HG03095 (cell line): Measurements from ENCODE around the gene ANKRD33.

Experiments
- ATAC-seq: cut with Tn5 transposase; IDR thresholded peaks from one replicate; pipeline ENCODE4 v1.9.1; 2021; ENCODE audit warnings: moderate library complexity; ENCODE audit not compliant: unreplicated experiment

ANKRD33 gene

GRCh38 chr12:51855586-51856428 is 32.1 kb upstream of the ANKRD33 start:
- no peak for ATAC-seq

GRCh38 chr12:51860986-51861385 is 26.9 kb upstream of the ANKRD33 start:
- no peak for ATAC-seq

DNA sequence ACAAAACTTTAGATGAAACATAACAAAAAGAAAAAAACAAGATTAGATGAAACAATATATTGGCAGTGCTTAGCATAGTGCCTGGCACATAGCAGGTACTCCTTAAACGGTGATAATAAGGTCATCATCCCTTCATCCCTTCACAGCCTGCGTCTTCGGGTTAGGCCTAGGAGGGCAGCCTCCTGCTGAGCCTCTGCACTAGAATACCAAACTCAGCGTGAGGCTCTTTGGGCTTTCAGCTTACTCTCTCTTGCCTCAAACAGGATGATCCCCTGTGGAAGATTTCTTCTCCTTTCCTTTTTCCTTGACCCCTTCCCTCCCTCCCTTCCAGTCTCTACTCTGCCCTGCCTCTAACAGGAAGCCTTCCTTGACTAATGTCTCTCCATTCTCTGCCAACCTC is 25.0 kb upstream of the ANKRD33 start:
- ATAC-seq = no peak

- ATAC-seq = no peak
Measured at GRCh38 chr12:51863363-51863932, 24.5 kb upstream of the ANKRD33 start.

DNA sequence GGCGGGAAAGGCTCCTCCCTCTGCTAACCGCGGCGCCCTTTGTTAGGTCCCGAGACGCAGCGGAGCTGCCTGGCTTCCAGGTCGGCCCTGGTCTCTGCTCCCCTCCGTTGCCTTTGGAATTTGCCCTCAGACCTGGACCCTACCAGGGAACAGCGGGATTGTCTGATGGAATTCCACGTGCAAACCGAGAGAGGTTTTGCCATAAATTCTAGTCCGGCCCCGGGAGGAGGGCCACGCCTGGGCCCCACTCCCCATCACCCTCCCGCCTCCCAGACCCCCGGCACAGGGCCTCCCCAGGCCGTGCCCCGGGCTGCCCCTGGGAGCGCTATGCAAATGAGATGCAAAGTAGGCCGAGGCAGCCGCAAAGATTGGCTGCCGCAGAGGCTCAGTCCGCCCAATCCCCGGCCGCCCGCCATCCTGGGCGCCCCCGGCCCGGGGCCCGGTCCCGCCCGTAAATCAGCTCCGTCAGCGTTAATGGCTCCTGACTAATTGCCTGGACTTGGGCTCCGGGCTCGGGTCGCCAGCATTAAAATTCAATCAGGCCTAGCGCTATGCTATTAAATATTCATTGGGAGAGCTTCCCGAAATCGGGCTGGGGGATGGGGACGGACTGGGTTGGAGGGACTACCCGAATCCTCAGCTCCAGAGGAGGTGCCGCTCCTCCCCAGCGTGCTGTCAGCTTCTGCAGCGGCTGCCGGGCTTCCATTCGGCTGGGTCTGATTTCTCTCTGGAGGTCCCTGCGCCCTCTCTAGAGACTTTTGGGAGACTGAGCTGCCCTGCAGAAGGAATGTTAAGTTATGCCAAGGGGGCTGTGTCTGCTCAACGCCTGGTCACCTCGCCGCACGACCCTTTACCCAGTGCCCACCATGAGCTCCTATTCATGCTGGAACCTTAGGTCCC is 23.7 kb upstream of the ANKRD33 start:
- no peak for ATAC-seq

DNA sequence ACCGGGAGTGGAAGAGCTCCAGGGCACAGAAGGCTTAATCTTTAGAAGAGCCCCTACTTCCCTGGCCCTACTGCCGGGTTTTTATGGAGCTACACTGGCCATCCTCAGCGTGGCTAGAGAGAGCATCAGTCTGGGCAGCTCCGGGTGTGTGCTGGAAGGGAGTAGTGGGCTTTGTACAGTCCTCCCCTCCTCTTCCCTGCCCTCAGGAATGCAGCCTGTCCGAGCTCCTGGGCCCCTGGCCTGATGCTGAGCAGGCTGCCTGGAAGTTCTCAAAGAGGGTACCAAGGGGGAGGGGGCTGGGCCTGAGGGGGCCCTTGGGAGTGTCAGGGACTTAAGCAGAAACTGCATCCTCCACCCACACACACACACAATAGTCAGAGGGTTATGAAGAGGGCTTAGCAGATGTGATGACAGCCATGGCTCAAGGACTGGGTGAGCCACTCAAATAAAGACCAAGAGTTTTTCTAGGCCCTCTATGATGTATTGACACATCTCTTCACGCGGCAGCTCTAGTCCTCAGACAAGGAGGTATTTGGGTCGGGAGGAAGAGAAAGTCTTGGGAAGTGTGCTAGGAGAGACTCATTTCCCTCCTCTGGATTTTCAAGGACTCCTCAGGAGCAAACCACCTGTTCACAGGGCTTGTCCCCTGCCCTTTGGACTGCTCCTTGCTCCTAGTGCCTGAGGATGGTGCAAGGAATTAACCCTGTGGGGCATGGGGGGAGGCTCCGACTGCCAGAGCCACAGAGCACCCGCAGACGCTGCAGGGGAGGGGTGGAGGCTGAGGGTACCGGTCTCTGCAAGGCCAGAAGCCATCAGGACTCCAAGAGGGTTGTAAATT is 22.9 kb upstream of the ANKRD33 start:
- ATAC-seq = no peak

GRCh38 chr12:51865757-51866270 is 22.1 kb upstream of the ANKRD33 start:
- no peak for ATAC-seq

GRCh38 chr12:51866324-51866723 is 21.6 kb upstream of the ANKRD33 start:
- ATAC-seq = no peak

DNA sequence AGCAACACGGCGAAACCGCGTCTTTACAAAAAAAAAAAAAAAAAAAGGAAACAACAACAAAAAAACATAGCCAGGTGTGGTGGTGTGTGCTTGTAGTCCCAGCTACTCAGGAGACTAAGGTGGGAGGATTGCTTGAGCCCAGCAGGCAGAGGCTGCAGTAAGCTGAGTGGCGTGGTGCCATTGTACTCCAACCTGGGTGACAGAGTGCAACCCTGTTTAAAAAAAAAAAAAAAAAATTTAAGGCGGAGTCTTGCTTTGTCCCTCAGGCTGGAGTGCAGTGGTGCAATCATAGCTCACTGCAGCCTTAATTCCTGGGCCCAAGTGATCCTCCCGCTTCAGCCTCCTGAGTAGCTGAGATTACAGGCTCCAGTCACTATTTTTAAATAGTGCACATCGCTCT is 21.1 kb upstream of the ANKRD33 start:
- ATAC-seq = no peak

- ATAC-seq = no peak
Measured at GRCh38 chr12:51867371-51867770, 20.5 kb upstream of the ANKRD33 start.

DNA sequence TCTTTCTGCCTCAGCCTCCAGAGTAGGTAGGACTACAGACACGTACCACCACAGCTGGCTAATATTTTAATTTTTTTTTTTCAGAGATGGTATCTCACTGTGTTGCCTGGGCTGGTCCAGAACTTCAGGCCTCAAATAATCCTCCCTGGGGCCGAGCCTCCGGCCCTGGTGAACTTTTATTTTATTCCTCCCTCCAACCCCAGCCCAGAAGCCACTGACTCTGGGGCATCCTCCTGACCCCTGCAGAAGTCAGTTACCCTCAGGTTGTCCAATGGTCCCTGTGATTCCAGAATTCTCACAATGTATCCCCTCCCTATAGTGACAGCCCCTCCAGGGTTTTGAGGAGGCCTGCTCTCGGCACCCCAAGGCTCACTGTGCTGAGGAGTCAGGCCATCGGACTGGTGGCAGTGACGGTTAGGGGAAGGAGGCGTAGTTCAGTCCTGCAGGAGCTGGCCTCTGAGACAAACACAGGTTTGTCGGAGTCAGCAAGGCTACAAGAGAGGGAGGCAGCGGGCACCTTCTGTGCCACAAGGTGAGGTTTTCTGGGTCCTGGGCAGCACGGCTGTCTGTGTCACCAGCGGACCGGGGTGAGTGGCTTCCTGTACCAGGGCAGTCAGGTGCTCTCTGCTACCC is 20.0 kb upstream of the ANKRD33 start:
- no peak for ATAC-seq

DNA sequence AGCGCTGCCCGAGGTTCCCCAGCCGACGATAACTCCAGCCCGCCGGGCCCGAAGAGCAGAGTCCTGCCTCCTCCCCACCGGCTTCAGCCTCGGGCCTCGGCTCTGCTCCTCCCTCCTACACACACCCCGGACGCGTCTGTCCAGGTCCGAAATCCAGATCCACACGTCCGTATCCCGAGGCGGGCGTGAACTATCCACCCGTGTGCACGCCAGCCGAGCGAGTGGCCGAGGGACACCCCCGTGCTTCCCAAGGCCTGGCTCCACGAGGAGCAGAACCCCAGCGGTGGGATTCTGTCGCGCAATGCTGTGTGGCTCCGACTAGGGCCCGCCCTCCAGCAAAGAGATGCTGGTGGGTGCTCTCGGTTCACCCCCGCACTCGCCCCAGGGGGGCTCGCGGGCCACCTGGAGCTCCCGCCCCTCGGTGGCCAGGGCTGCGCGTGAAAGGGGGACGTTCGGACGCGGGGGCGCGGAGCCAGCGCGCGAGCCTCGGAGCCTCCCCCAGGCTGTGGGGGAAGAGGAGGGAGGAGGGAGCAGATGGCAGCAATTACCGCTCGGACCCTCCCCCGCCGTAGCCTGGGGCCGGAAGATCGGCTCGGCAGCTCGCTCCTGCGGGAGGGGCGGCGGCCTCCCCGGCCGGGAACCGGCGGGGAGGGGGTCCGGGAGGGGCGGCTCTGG is 18.9 kb upstream of the ANKRD33 start:
- no peak for ATAC-seq

DNA sequence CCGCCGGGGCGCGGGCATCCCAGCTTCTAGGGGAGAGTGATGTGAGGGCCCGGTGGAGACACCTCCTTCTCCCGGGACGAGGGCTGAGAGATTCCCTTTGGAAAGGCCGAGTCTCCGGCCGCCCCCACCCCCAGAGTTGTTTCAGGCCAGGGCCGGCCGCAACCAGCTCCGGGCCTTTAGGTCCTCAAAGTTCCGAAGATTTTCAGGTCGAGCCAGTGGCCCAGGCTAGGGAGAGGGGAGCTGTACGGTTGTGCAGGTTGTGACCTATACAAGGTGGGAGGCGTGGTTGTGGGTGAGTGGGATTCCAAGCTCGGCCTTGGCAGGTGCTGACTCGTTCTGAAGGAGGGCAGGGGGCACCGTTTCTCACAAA is 18.4 kb upstream of the ANKRD33 start:
- ATAC-seq = no peak

DNA sequence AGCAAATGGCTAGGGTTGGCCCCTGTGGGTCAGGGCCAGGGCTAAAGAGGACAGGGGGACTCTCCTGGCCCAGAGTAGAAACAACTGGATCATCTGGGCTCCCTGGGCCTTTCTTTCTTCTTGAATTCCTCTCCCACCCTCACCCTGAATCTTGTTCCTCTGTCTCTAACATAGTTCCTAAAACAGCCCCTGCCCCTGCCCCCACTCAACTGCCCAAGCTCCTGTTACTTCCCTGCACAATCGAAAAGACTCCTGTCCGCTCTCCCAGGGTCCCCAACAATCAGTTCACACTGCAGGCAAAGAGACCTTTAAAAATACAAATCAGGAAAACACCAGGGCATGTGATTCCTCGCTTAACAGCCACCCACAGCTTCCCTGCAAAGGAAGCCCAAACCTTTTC is 18.0 kb upstream of the ANKRD33 start:
- no peak for ATAC-seq

- no peak for ATAC-seq
Measured at GRCh38 chr12:51870504-51870903, 17.4 kb upstream of the ANKRD33 start.

- ATAC-seq = no peak
Measured at GRCh38 chr12:51871126-51871525, 16.8 kb upstream of the ANKRD33 start.

- no peak for ATAC-seq
Measured at GRCh38 chr12:51871918-51872688, 15.8 kb upstream of the ANKRD33 start.

DNA sequence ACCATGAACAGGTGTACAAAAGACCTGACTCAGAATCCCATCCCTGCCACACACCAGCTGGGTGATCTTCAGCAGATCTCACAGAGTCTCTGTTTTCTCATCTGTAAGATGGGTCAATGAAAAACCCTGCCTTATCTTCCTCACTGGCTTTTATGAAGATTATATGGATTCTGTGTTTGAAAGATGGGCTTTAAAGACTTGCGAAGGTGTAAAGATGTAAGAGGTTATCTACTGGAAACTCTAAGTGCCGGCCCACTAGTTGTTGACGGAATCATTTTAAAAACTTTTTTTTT is 15.3 kb upstream of the ANKRD33 start:
- no peak for ATAC-seq
